Sigmoid colon (tissue), 7 donors: ENCODE data around the gene WTIP. TPM values are rescaled to one million over a fixed set of nuclear protein-coding genes. Genes with fewer than 3 reads are reported as not detected.

ENCODE experiments used
- DNase-seq: peaks from one replicate; pipeline ENCODE4 v3.0.0-alpha.2; 2019
- H3K27ac ChIP-seq, 4 donors: fragments of 200-600 bp; sonication (generic); one replicate each; pipeline ENCODE4 v1.5.1; 2016 to 2019; ENCODE audit warnings: mild to moderate bottlenecking in 1 of 4
- H3K27me3 ChIP-seq, 3 donors: fragments of 200-600 bp; sonication (generic); one replicate each; pipeline ENCODE4 v1.5.1; 2019; ENCODE audit warnings: mild to moderate bottlenecking in 1 of 3
- H3K36me3 ChIP-seq, 4 donors: fragments of 200-600 bp; sonication (generic); one replicate each; pipeline ENCODE4 v1.5.1; 2016 to 2019
- H3K4me1 ChIP-seq, 4 donors: fragments of 200-600 bp; sonication (generic); one replicate each; pipeline ENCODE4 v1.5.1; 2017 to 2019
- H3K4me3 ChIP-seq, 4 donors: fragments of 200-600 bp; sonication (generic); one replicate each; pipeline ENCODE4 v1.5.1; 2017 to 2019; ENCODE audit warnings: mild to moderate bottlenecking in 2 of 4, moderate library complexity in 1 of 4
- H3K9me3 ChIP-seq, 4 donors: fragments of 200-600 bp in 3 of 4; sonication (generic) in 3 of 4; one replicate each; pipeline versions ENCODE4 v1.5.1 to v1.6.1; 2013 to 2019
- CTCF ChIP-seq, 4 experiments: fragments of 450-650 bp in 3 of 4; fragments of 200-600 bp in 1 of 4; IDR thresholded peaks; one replicate each; pipeline ENCODE4 v1.5.1; 2016 to 2019; ENCODE audit warnings: antibody characterized with exemption in 4 of 4, mild to moderate bottlenecking in 3 of 4, moderate library complexity in 2 of 4
- EP300 ChIP-seq, 4 donors: sonication (generic); formaldehyde crosslinking; IDR thresholded peaks; one replicate each; pipeline ENCODE4 v1.6.1; 2017; ENCODE audit warnings: antibody characterized with exemption in 4 of 4
- POLR2A ChIP-seq, 2 donors: fragments of 450-650 bp; IDR thresholded peaks; one replicate each; pipeline ENCODE4 v1.6.1; 2016; ENCODE audit warnings: antibody characterized with exemption in 2 of 2, mild to moderate bottlenecking in 2 of 2, moderate library complexity in 2 of 2
- POLR2AphosphoS5 ChIP-seq, 4 donors: sonication (generic); formaldehyde crosslinking; IDR thresholded peaks; one replicate each; pipeline ENCODE4 v1.6.1; 2017; ENCODE audit warnings: antibody characterized with exemption in 4 of 4
- WGBS, 2 donors: extraction: QIAGEN DNeasy Blood & Tissue Kit; methylation state at CpG; one replicate each; pipeline ENCODE4 v1.1.7; 2013; 5-methylcytosine and 5-hydroxymethylcytosine counted together
- intact Hi-C: fragments of 100-400 bp; cut with DNase I; formaldehyde crosslinking; loops from one replicate; pipeline ENCODE4 v1.15.1; 2023
- polyA plus RNA-seq, 3 donors: library from polyadenylated mRNA; stranded (reverse); fragments of 200-250 nt; gene quantifications; one replicate each; pipeline ENCODE4 v1.2.3, GENCODE V29; 2013
- total RNA-seq, 4 donors: library from RNA; depleted of rRNA; stranded (reverse); fragments of >200 nt; gene quantifications; one replicate each; pipeline ENCODE4 v1.1.0, GENCODE V29; 2016
- donor health status: healthy with polysubstance abuse.
- donor health status: Bipolar disorder and iron deficiency.
- donor health status: healthy.

The WTIP gene
- total and polyA plus RNA-seq, 7 donors = 2.2 to 20.5 (median 3.3) TPM

DNA sequence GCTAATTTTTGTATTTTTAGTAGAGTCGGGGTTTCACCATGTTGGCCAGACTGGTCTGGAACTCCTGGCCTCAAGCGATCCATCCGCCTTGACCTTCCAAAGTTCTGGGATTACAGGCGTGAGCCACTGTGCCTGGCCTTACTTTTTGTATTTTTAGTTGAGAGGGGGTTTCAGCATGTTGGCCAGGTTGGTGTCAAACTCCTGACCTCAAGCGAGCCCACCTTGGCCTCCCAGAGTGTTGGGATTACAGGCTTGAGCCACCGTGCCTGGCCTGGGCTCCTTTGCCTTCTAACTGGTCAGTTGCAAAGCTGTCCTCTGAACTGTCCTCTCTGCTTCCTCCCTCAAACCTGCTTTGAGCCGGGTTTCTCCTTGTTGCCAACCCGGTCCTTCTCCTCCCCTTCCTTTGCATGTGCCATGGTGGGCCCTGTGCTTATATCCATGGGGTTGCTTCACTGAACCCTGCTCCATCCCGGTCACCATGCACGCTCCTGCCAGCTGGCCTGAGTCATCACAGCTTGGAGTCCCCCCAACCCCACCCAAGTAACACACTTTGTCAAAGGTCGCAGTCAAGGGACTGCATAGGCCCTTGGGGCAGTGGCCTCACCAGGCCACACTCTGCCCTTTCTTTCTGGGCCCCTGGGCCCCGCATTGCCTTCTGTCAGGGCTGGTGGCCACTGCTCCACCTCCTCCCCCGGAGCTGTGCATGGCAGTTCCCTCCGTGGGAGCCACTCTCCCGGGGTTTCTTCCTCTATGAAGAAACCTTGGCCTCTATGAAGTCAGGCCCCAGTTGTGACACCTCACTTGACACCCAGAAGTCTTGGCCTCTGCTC lies 21.2 kb downstream of the WTIP start:
- TF ChIP-seq EP300 (IDR thresholded peaks at IDR 0.05) = no peak
- 82 to 84% methylated on average over 15 of the region's 15 CpGs for WGBS, 2 donors
- peaks cover 0 to 4% (median 1%) of the 10 kb centered on the region in 4 donors for H3K4me1 ChIP-seq
- no peak overlapping the region for H3K27ac ChIP-seq
- H3K27me3 ChIP-seq = no peaks in the 10 kb centered on the region
- intact Hi-C loops = no loop called here
- H3K4me3 ChIP-seq = no peak overlapping the region
- peak; percentile 37 for DNase-seq
- H3K36me3 ChIP-seq = peaks cover 0 to 11% (median under 1%) of the 10 kb centered on the region in 4 donors
- no peaks in the 10 kb centered on the region for H3K9me3 ChIP-seq

DNA sequence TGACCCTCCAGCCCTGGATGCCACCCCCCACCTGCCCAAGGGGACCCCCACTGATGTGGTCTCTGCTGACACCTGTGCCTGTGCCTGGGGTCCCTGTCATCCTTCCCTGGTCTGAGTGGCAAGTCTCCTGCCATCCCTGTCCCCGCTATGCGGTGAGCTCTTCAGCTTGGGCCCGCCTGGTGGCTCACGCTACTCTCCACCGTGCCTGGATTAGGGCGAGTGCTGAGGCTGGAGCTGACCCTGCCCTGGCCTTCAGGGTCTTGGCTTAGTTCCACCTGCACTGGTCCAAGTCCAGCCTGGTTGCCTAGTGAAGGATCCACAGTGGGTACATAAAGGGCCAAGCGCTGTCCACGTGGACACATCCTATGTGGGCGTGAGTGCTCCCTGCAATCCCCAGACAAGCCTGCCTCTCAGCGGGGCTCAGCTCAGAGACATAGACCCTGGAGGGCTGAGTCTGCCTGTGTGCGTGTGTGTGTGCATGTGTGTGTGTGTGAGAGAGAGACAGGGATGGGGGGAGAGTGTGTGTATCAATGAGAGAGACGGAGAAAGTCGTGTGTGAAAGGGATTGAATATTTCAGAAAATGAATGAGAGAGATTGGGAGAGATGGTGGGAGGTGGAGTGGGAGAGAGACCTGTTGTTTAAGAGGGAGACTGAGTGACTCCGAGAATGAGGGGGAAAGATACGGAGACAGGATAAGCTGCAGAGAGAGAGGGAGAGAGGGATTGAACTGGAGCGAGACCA lies 22.1 kb downstream of the WTIP start:
- H3K4me3 ChIP-seq = no peak overlapping the region
- no peaks in the 10 kb centered on the region for H3K27me3 ChIP-seq
- H3K27ac ChIP-seq = no peak overlapping the region
- peaks cover 0 to 2% (median 0%) of the 10 kb centered on the region in 4 donors for H3K36me3 ChIP-seq
- TF ChIP-seq EP300 (IDR thresholded peaks at IDR 0.05) = no peak
- TF ChIP-seq POLR2A (IDR thresholded peaks at IDR 0.05) = no peak
- no peak for TF ChIP-seq CTCF (IDR thresholded peaks at IDR 0.05)
- TF ChIP-seq POLR2AphosphoS5 (IDR thresholded peaks at IDR 0.05) = no peak
- WGBS, 2 donors = 80 to 82% methylated on average over 16 of the region's 16 CpGs
- H3K9me3 ChIP-seq = no peaks in the 10 kb centered on the region
- intact Hi-C loops = no loop called here
- H3K4me1 ChIP-seq = peaks cover 0 to 4% (median 1%) of the 10 kb centered on the region in 4 donors
- no peak for DNase-seq

GRCh38 chr19:34504273-34504808 lies 22.8 kb downstream of the WTIP start:
- DNase-seq = no peak
- Histone ChIP-seq H3K27ac (no peak overlapping the region), H3K9me3 (no peaks in the 10 kb centered on the region), H3K27me3 (no peaks in the 10 kb centered on the region), H3K4me3 (no peak overlapping the region), H3K4me1 (peaks cover 0 to 4% (median 1%) of the 10 kb centered on the region in 4 donors), H3K36me3 (no peaks in the 10 kb centered on the region)
- 73 to 81% methylated on average over 6 of the region's 6 CpGs for WGBS, 2 donors
- TF ChIP-seq POLR2A (IDR thresholded peaks at IDR 0.05) = no peak
- no peak for TF ChIP-seq CTCF (IDR thresholded peaks at IDR 0.05)
- intact Hi-C loops = no loop called here

GRCh38 chr19:34504809-34505291 lies 23.3 kb downstream of the WTIP start:
- Histone ChIP-seq H3K27ac (no peak overlapping the region), H3K36me3 (no peaks in the 10 kb centered on the region), H3K4me3 (no peak overlapping the region), H3K27me3 (no peaks in the 10 kb centered on the region), H3K4me1 (peaks cover 0 to 4% (median 1%) of the 10 kb centered on the region in 4 donors), H3K9me3 (no peaks in the 10 kb centered on the region)
- peak; percentile 60 for DNase-seq
- WGBS, 2 donors = 81 to 83% methylated on average over 9 of the region's 9 CpGs
- intact Hi-C loops = no loop called here
- TF ChIP-seq CTCF (IDR thresholded peaks at IDR 0.05) (no peak), POLR2A (IDR thresholded peaks at IDR 0.05) (no peak), EP300 (IDR thresholded peaks at IDR 0.05) (no peak), POLR2AphosphoS5 (IDR thresholded peaks at IDR 0.05) (no peak)
